AG04450 (cell line): ENCODE data around the gene MROH9. TPM values are rescaled to one million over a fixed set of nuclear protein-coding genes. Genes with fewer than 3 reads are reported as not detected.

Experiments
- CTCF ChIA-PET: fragments of 300-600, 350-600 bp; formaldehyde crosslinking; extraction: SDS; loops from one replicate; lab custom pipeline; 2022; ENCODE audit warnings: antibody characterized with exemption, inconsistent platforms; lab: Charles Lee
- POLR2A ChIA-PET: fragments of 350-600 bp; formaldehyde crosslinking; extraction: SDS; loops from one replicate; lab custom pipeline; 2021; ENCODE audit warnings: antibody characterized with exemption, inconsistent platforms; lab: Yijun Ruan, JAX
- DNase-seq: peaks from one replicate; pipeline ENCODE4 v3.0.0-alpha.2; 2011; ENCODE audit warnings: low read depth, low spot score
- H3K27ac ChIP-seq: one replicate; pipeline ENCODE4 v1.5.1; 2012; ENCODE audit warnings: low read depth, low read length, control low read depth
- H3K27me3 ChIP-seq: one replicate; pipeline ENCODE4 v1.6.0; 2012; ENCODE audit warnings: low read length; ENCODE audit not compliant: control insufficient read depth, insufficient read depth
- H3K4me3 ChIP-seq: 2 replicates; pipeline ENCODE4 v1.5.1; 2011; ENCODE audit warnings: mild to moderate bottlenecking, low read depth, low read length, control low read depth
- H3K9me3 ChIP-seq: 2 replicates; pipeline ENCODE4 v1.5.1; 2012; ENCODE audit warnings: low read length; ENCODE audit not compliant: control insufficient read depth, insufficient read depth
- polyA plus RNA-seq: library from polyadenylated mRNA; depleted of rRNA; stranded (reverse); fragments of >200 nt; gene quantifications from 2 replicates; pipeline ENCODE4 v1.2.3, GENCODE V29; 2011; rRNA removed
- small RNA-seq: library from RNA; depleted of rRNA; stranded (forward); fragments of <200 nt; gene quantifications from one replicate; pipeline ENCODE3, GENCODE V24; 2012; ENCODE audit warnings: low read depth; ENCODE audit not compliant: insufficient read length
- TF ChIP-seq, protein P1 (sequence below): IDR thresholded peaks from 2 replicates; pipeline ENCODE4 v1.5.1; 2011; ENCODE audit warnings: low read depth, low read length, control low read depth, inconsistent platforms

Gene MROH9
- polyA plus RNA-seq, 1 experiment = not detected

DNA sequence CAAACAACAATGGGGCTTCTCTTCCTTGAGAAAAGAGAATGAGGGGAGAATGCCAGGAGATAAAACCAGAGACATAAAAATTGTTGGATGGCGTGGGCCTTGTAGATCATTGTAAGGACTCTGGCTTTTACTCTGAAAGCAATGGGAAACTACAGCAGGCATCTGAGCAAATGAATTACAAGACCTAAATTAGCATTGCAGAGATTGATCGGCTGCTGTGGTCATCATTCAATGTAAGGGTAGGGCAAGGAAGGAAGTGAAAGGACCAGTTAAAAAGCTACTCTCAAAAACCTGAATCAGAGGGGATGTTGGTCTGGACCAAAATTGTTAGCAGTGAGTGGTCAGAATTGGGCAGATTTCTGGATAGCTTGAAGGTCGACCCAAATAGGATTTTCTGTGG, 176.8 kb downstream of the MROH9 start:
- CTCF ChIA-PET = interaction anchor here (1.3 to 2.5 kb wide), 2 partner anchors 31 to 114 kb away, joined by 4 to 11 read pairs; no protein-coding TSS in a partner anchor
- POLR2A ChIA-PET = interaction anchor here (1.6 kb wide), 1 partner anchor 15 kb away, joined by 5 read pairs; no protein-coding TSS in a partner anchor
- TF ChIP-seq, protein P1, sequence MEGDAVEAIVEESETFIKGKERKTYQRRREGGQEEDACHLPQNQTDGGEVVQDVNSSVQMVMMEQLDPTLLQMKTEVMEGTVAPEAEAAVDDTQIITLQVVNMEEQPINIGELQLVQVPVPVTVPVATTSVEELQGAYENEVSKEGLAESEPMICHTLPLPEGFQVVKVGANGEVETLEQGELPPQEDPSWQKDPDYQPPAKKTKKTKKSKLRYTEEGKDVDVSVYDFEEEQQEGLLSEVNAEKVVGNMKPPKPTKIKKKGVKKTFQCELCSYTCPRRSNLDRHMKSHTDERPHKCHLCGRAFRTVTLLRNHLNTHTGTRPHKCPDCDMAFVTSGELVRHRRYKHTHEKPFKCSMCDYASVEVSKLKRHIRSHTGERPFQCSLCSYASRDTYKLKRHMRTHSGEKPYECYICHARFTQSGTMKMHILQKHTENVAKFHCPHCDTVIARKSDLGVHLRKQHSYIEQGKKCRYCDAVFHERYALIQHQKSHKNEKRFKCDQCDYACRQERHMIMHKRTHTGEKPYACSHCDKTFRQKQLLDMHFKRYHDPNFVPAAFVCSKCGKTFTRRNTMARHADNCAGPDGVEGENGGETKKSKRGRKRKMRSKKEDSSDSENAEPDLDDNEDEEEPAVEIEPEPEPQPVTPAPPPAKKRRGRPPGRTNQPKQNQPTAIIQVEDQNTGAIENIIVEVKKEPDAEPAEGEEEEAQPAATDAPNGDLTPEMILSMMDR = no peak
- no peak overlapping the region for H3K4me3 ChIP-seq
- H3K9me3 ChIP-seq = no peaks in the 10 kb centered on the region
- DNase-seq = no peak
- H3K27ac ChIP-seq = no peak overlapping the region
- no peaks in the 10 kb centered on the region for H3K27me3 ChIP-seq

DNA sequence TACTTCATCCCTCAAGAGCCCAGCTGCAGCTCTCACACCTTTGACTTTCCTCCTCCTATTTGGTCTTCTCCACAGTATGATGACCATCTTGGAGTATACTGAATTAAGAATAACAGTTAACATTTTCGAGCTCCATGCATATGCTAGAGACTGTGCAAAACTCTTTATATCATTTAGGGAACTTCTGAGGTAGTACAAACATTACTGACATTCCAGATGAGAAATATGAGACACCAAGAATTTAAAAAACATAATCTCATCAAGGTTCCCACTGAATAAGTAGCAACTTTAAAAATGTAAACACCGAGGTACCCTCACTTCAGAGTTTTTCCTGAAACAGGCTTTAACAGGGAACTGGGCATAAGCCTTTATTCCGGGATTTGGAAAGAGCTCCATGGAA, 178.0 kb downstream of the MROH9 start:
- ChIA-PET CTCF (interaction anchor here (0.8 to 1.4 kb wide), 2 partner anchors 32 to 114 kb away, joined by 3 to 5 read pairs; no protein-coding TSS in a partner anchor), POLR2A (interaction anchor here (1.6 kb wide), 1 partner anchor 14 kb away, joined by 5 read pairs; no protein-coding TSS in a partner anchor)
- peak; percentile 13 for DNase-seq
- H3K4me3 ChIP-seq = no peak overlapping the region
- H3K27ac ChIP-seq = peak overlapping the region; percentile 32
- TF ChIP-seq, protein P1 = no peak
- H3K27me3 ChIP-seq = no peaks in the 10 kb centered on the region
- H3K9me3 ChIP-seq = no peaks in the 10 kb centered on the region

Small RNA genes within 50 kb of the gene (small RNA-seq; reads per million reads assigned to genes)
- not detected for gene MIR1295A

Other genes with a start within 250 kb of the MROH9 start
- gene FMO3, start 155.4 kb downstream of the MROH9 start, polyA plus RNA-seq = 2.8 and 3.0 TPM in 2 replicates
- gene FMO2, start 249.8 kb downstream of the MROH9 start, polyA plus RNA-seq = 2.0 and 2.6 TPM in 2 replicates